Hepatocyte (in vitro differentiated cells): ENCODE measurements around the gene EEF2.

ENCODE experiments used
- CTCF ChIP-seq: fragments of 200-600 bp; sonication (generic); IDR thresholded peaks from 2 replicates; pipeline ENCODE4 v1.5.1; 2016; ENCODE audit warnings: antibody characterized with exemption, mild to moderate bottlenecking; ENCODE audit not compliant: poor library complexity
- EZH2 ChIP-seq: fragments of 200-600 bp; sonication (generic); IDR thresholded peaks from 2 replicates; pipeline ENCODE4 v1.6.1; 2016; ENCODE audit warnings: antibody characterized with exemption, mild to moderate bottlenecking, borderline replicate concordance
- EZH2phosphoT487 ChIP-seq: fragments of 200-600 bp; sonication (generic); IDR thresholded peaks from one replicate; pipeline ENCODE4 v1.6.1; 2018; ENCODE audit warnings: antibody characterized with exemption, mild to moderate bottlenecking, low read depth, moderate library complexity; ENCODE audit not compliant: unreplicated experiment, severe bottlenecking

- TF ChIP-seq EZH2 (no peak), CTCF (no peak), EZH2phosphoT487 (no peak)
Observed at GRCh38 chr19:3983936-3984583, 1.2 kb downstream of the EEF2 start.
